H1 (cell line): Measurements from ENCODE around the gene PCDHB14. TPM values are rescaled to one million over a fixed set of nuclear protein-coding genes. Genes with fewer than 3 reads are reported as not detected.
"Not testable (repeated sequence)": the region's sequence is repeated elsewhere in the genome, so short reads cannot be mapped to it uniquely, and the experiment has no call there.

Source experiments
- CTCF ChIA-PET: fragments of 300-600 bp; sonication (Branson Sonifier 250); formaldehyde crosslinking; loops from one replicate; lab custom pipeline; 2021; ENCODE audit not compliant: partially characterized antibody; lab: Charles Lee
- POLR2A ChIA-PET: fragments of 300-600 bp; sonication (Branson Sonifier 250); formaldehyde crosslinking; loops from one replicate; lab custom pipeline; 2021; ENCODE audit warnings: inconsistent platforms; ENCODE audit not compliant: partially characterized antibody; lab: Charles Lee
- DNase-seq, 2 experiments: peaks; one replicate each; pipeline versions ENCODE4 v3.0.0 to v3.0.0-alpha.2; 2010 to 2022; ENCODE audit warnings: low spot score in 2 of 2, low read depth in 1 of 2, mixed read lengths in 1 of 2
- FAIRE-seq: peaks from 2 replicates; lab custom pipeline; 2011; peaks lifted over from hg19 to GRCh38; lab: Jason Lieb, UNC
- H2AFZ ChIP-seq: 2 replicates; pipeline ENCODE4 v1.8.1; 2012; ENCODE audit warnings: low read length, inconsistent platforms
- H2AK5ac ChIP-seq: 2 replicates; pipeline ENCODE4 v1.6.1; 2013; ENCODE audit warnings: low read depth, low read length
- H2BK120ac ChIP-seq: replicated peaks from 2 replicates; pipeline ENCODE3; 2013; ENCODE audit warnings: low read depth, low read length, inconsistent platforms
- H2BK12ac ChIP-seq: 2 replicates; pipeline ENCODE4 v1.6.1; 2013; ENCODE audit warnings: low read depth, low read length
- H2BK15ac ChIP-seq: 2 replicates; pipeline ENCODE4 v1.6.1; 2013; ENCODE audit warnings: low read length
- H2BK20ac ChIP-seq: 2 replicates; pipeline ENCODE4 v1.6.1; 2013; ENCODE audit warnings: low read length
- H2BK5ac ChIP-seq: 2 replicates; pipeline ENCODE4 v1.6.1; 2013; ENCODE audit warnings: low read depth, low read length
- H3K14ac ChIP-seq: 2 replicates; pipeline ENCODE4 v1.6.1; 2013; ENCODE audit warnings: inconsistent platforms; ENCODE audit not compliant: insufficient read length
- H3K18ac ChIP-seq: 2 replicates; pipeline ENCODE4 v1.6.1; 2013; ENCODE audit warnings: low read length; ENCODE audit errors: extremely low read depth
- H3K23ac ChIP-seq: 2 replicates; pipeline ENCODE4 v1.6.1; 2013; ENCODE audit warnings: inconsistent platforms; ENCODE audit not compliant: insufficient read length
- H3K23me2 ChIP-seq: 2 replicates; pipeline ENCODE4 v1.6.1; 2013; ENCODE audit warnings: low read depth, low read length
- H3K27ac ChIP-seq: 2 replicates; pipeline ENCODE4 v1.6.1; 2011; ENCODE audit warnings: low read depth, low read length, inconsistent platforms
- H3K27me3 ChIP-seq, 4 experiments: replicated peaks in 1 of 4; 1 replicate in 1 of 4; 2 replicates in 3 of 4; pipeline versions ENCODE4 v1.6.1 to v1.8.1; 2011 to 2013; ENCODE audit warnings: low read length in 3 of 4, mild to moderate bottlenecking in 3 of 4, inconsistent platforms in 2 of 4, mixed read lengths in 2 of 4, moderate library complexity in 1 of 4; ENCODE audit not compliant: control insufficient read depth in 3 of 4, insufficient read depth in 3 of 4; ENCODE audit errors: extremely low read depth in 1 of 4
- H3K36me3 ChIP-seq, 4 experiments: 2 replicates each; pipeline versions ENCODE4 v1.6.1 to v1.8.1; 2011 to 2013; ENCODE audit warnings: mild to moderate bottlenecking in 4 of 4, low read length in 3 of 4, moderate library complexity in 2 of 4, control low read depth in 1 of 4, inconsistent platforms in 1 of 4; ENCODE audit not compliant: insufficient read depth in 4 of 4, control insufficient read depth in 2 of 4
- H3K4ac ChIP-seq: replicated peaks from 2 replicates; pipeline ENCODE3; 2013; ENCODE audit warnings: low read length, low read depth, mixed read lengths, inconsistent platforms; ENCODE audit not compliant: insufficient read length
- H3K4me1 ChIP-seq, 4 experiments: replicated peaks in 1 of 4; 1 replicate in 1 of 4; 2 replicates in 3 of 4; pipeline versions ENCODE4 v1.6.1 to v1.8.1; 2011 to 2013; ENCODE audit warnings: low read length in 3 of 4, inconsistent platforms in 2 of 4, mixed read lengths in 1 of 4; ENCODE audit not compliant: insufficient read depth in 4 of 4, control insufficient read depth in 3 of 4
- H3K4me2 ChIP-seq, 2 experiments: 2 replicates each; pipeline versions ENCODE4 v1.6.1 to v1.8.1; 2011 to 2013; ENCODE audit warnings: low read depth in 2 of 2, low read length in 2 of 2, control low read depth in 1 of 2, inconsistent platforms in 1 of 2, mild to moderate bottlenecking in 1 of 2; ENCODE audit not compliant: insufficient read depth in 1 of 2
- H3K4me3 ChIP-seq, 4 experiments: fragments of 200-600, 300-600 bp in 1 of 4; sonication (generic), shearing (Covaris generic), sonication (Bioruptor Twin) in 1 of 4; 2 replicates each; pipeline versions ENCODE4 v1.5.1 to v1.8.1; 2011 to 2016; ENCODE audit warnings: low read length in 4 of 4, low read depth in 3 of 4, control low read depth in 2 of 4, inconsistent platforms in 2 of 4, mild to moderate bottlenecking in 2 of 4, mixed read lengths in 1 of 4, moderate library complexity in 1 of 4; ENCODE audit not compliant: insufficient read depth in 2 of 4; ENCODE audit errors: extremely low read depth in 1 of 4
- H3K56ac ChIP-seq: replicated peaks from 2 replicates; pipeline ENCODE3; 2013; ENCODE audit warnings: low read depth, mild to moderate bottlenecking, mixed read lengths, low read length, inconsistent platforms; ENCODE audit not compliant: insufficient read length
- H3K79me1 ChIP-seq: 2 replicates; pipeline ENCODE4 v1.6.1; 2013; ENCODE audit warnings: low read depth, low read length, control low read depth
- H3K79me2 ChIP-seq, 2 experiments: 2 replicates each; pipeline versions ENCODE4 v1.6.1 to v1.8.1; 2012 to 2013; ENCODE audit warnings: low read length in 2 of 2, mild to moderate bottlenecking in 2 of 2, inconsistent platforms in 1 of 2; ENCODE audit not compliant: insufficient read depth in 2 of 2, control insufficient read depth in 1 of 2
- H3K9ac ChIP-seq, 4 experiments: replicated peaks in 1 of 4; 1 replicate in 1 of 4; 2 replicates in 3 of 4; pipeline versions ENCODE4 v1.6.1 to v1.8.1; 2011 to 2013; ENCODE audit warnings: low read depth in 3 of 4, low read length in 3 of 4, control low read depth in 2 of 4, mild to moderate bottlenecking in 2 of 4, moderate library complexity in 2 of 4, inconsistent platforms in 1 of 4; ENCODE audit errors: extremely low read depth in 1 of 4
- H3K9me3 ChIP-seq, 2 experiments: 2 replicates each; pipeline versions ENCODE4 v1.6.1 to v1.8.1; 2012 to 2013; ENCODE audit warnings: mild to moderate bottlenecking in 2 of 2, moderate library complexity in 2 of 2, control low read depth in 1 of 2, inconsistent platforms in 1 of 2, low read depth in 1 of 2, low read length in 1 of 2, mixed read lengths in 1 of 2; ENCODE audit not compliant: insufficient read depth in 2 of 2
- H4K20me1 ChIP-seq, 2 experiments: replicated peaks in 1 of 2; 2 replicates each; pipeline versions ENCODE3 to v1.8.1; 2011 to 2013; ENCODE audit warnings: inconsistent platforms in 2 of 2, low read length in 2 of 2, mild to moderate bottlenecking in 1 of 2; ENCODE audit not compliant: insufficient read depth in 2 of 2, control insufficient read depth in 1 of 2
- H4K5ac ChIP-seq: 2 replicates; pipeline ENCODE4 v1.6.1; 2013; ENCODE audit warnings: low read length, low read depth, mixed read lengths, inconsistent platforms; ENCODE audit not compliant: insufficient read length
- H4K8ac ChIP-seq: 2 replicates; pipeline ENCODE4 v1.8.0; 2013; ENCODE audit warnings: mild to moderate bottlenecking, moderate library complexity, low read length, inconsistent platforms; ENCODE audit not compliant: insufficient read depth; ENCODE audit errors: extremely low read depth
- H4K91ac ChIP-seq: replicated peaks from 2 replicates; pipeline ENCODE3; 2013; ENCODE audit warnings: low read length, mixed read lengths, inconsistent platforms; ENCODE audit not compliant: insufficient read length
- RAD21 ChIP-seq, 2 experiments: IDR thresholded peaks in 1 of 2; conservative IDR thresholded peaks in 1 of 2; 2 replicates each; pipeline ENCODE4 v1.6.1; 2011; ENCODE audit warnings: low read depth in 2 of 2, low read length in 2 of 2, improper control_type of control experiment in 1 of 2, inconsistent platforms in 1 of 2, mild to moderate bottlenecking in 1 of 2, moderate library complexity in 1 of 2
- WGBS, 2 experiments: shearing (Covaris generic) in 1 of 2; methylation state at CpG; one replicate each; pipeline versions ENCODE4 v1.1.6 to v1.1.7; 2013 to 2015; ENCODE audit warnings: low lambda C conversion rate in 2 of 2, mixed read lengths in 2 of 2, inconsistent platforms in 1 of 2, low coverage in 1 of 2, missing lambda C conversion rate in 1 of 2; ENCODE audit not compliant: insufficient replicate concordance in 2 of 2, insufficient coverage in 1 of 2, insufficient read length in 1 of 2; ENCODE audit errors: extremely low coverage in 1 of 2, missing lambda C conversion rate in 1 of 2; 5-methylcytosine and 5-hydroxymethylcytosine counted together
- polyA plus RNA-seq, 7 experiments: library from polyadenylated mRNA; depleted of rRNA in 3 of 7; stranded (reverse) in 5 of 7; unstranded in 2 of 7; fragments of >200 nt in 5 of 7; fragments of 200-250 nt in 2 of 7; gene quantifications; 1 replicate in 5 of 7; 2 replicates in 1 of 7; 4 replicates in 1 of 7; pipeline versions ENCODE4 v1.2.1 to v1.2.3, GENCODE V29; 2011 to 2013; ENCODE audit warnings: missing spikeins in 2 of 7, mixed read lengths in 2 of 7
- total RNA-seq: library from RNA; stranded (reverse); fragmentation: NEBNext Ultra II Directional; extraction: Animal tissue kit (Norgen Biotek cat#: 25700); gene quantifications from 2 replicates; pipeline ENCODE4 v1.2.1, GENCODE V29; 2021

The PCDHB14 gene
- total and polyA plus RNA-seq, 2 of the 8 experiments (the other 6 are each of a cell fraction or from before 2014, with no cell fraction given): 2.7 TPM

DNA sequence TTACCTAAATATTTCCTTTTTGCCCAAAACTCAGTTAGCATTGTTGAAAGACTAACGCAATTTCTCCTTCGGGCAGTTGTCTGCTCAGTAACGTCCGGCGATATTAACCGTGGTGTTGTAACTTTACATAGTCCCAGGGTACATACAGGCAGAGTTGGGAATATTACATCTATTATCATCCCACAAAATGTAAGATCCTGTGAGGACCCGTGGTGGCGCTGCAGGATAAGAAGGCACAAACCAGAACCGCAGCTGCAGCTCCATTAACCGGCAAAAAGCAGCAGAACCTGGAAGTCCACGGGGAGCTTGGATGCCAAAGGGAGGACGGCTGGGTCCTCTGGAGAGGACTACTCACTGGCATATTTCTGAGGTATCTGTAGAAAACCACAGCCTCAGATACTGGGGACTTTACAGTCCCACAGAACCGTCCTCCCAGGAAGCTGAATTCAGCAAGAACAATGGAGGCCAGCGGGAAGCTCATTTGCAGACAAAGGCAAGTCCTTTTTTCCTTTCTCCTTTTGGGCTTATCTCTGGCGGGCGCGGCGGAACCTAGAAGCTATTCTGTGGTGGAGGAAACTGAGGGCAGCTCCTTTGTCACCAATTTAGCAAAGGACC lies 45.5 kb upstream of the PCDHB14 start, which contains the start of gene PCDHB8:
Gene PCDHB8, plus strand, starts transcription at position 214 of the 615 bp plus-strand sequence. Its CDS starts 245 bp downstream, at position 459.
- 80% methylated on average over 14 of the region's 18 CpGs; no CpG with 5 or more reads in 1 of the 2 experiments for WGBS, 2 experiments
- H3K4me3 ChIP-seq, H3K27me3 ChIP-seq, H3K18ac ChIP-seq, H3K56ac ChIP-seq, H2BK20ac ChIP-seq, H3K36me3 ChIP-seq, H3K9ac ChIP-seq, H3K79me2 ChIP-seq, DNase-seq, H3K4me1 ChIP-seq, H3K23ac ChIP-seq, H2BK12ac ChIP-seq, H3K14ac ChIP-seq, H2AK5ac ChIP-seq, H2BK120ac ChIP-seq, H4K91ac ChIP-seq, H2AFZ ChIP-seq, H3K27ac ChIP-seq, H4K5ac ChIP-seq, H3K23me2 ChIP-seq, H4K20me1 ChIP-seq, H3K4ac ChIP-seq, H4K8ac ChIP-seq, H3K79me1 ChIP-seq, H3K4me2 ChIP-seq, H2BK15ac ChIP-seq, H2BK5ac ChIP-seq: not testable (repeated sequence)
- FAIRE-seq: peak; percentile 95
- H3K9me3 ChIP-seq: peaks cover 0 to 15% of the 10 kb centered on the region in 2 experiments; a peak in 1 of 4 replicates
- CTCF ChIA-PET: interaction anchor here (0.7 to 2.8 kb wide), 15 partner anchors 9 to 380 kb away, joined by 3 to 21 read pairs (median 3); partner anchors contain the start of genes PCDHB10, PCDHB14, PCDHB2 and PCDHB9
- POLR2A ChIA-PET: interaction anchor here (1.1 kb wide), 1 partner anchor 42 kb away, joined by 4 read pairs; the partner anchor contains the start of gene PCDHB5
- TF ChIP-seq RAD21 (IDR thresholded peaks at IDR 0.05 in 1 of 2, conservative IDR thresholded peaks at IDR 0.05 in 1 of 2; ENCODE audit: low read depth in 2 of 2, low read length in 2 of 2): peak in 1 of 2 experiments; percentile 12; a peak in 1 of 4 replicates
